ENCODE measurements around the gene PMFBP1.

- TF ChIP-seq CTCF (IDR thresholded peaks at IDR 0.05 in 4 of 5, conservative IDR thresholded peaks at IDR 0.05 in 1 of 5) (no peak), POLR2A (IDR thresholded peaks at IDR 0.05) (no peak)
Observed at GRCh38 chr16:72159801-72160200, 12.2 kb downstream of the PMFBP1 start.
